Esophagus muscularis mucosa (tissue), 4 donors: Measurements from ENCODE around the gene PRMT7. TPM values are rescaled to one million over a fixed set of nuclear protein-coding genes. Genes with fewer than 3 reads are reported as not detected.
A peak's percentile ranks its signal among the peaks of the same experiment; 100 is the strongest.

Source experiments
- DNase-seq: peaks from one replicate; pipeline ENCODE4 v3.0.0-alpha.2; 2017; ENCODE audit errors: extremely low spot score
- H3K27ac ChIP-seq, 4 donors: fragments of 200-600 bp; sonication (generic); replicated peaks in 1 of 4; 1 replicate in 3 of 4; 2 replicates in 1 of 4; pipeline ENCODE4 v1.5.1; 2016 to 2019; ENCODE audit warnings: mild to moderate bottlenecking in 1 of 4
- H3K27me3 ChIP-seq, 4 donors: fragments of 200-600 bp; sonication (generic); one replicate each; pipeline versions ENCODE4 v1.5.1 to v1.6.0; 2016 to 2019
- H3K36me3 ChIP-seq, 4 donors: fragments of 200-600 bp; sonication (generic); one replicate each; pipeline ENCODE4 v1.5.1; 2016 to 2019
- H3K4me1 ChIP-seq, 4 donors: fragments of 200-600 bp; sonication (generic); one replicate each; pipeline ENCODE4 v1.5.1; 2016 to 2019
- H3K4me3 ChIP-seq, 4 donors: fragments of 200-600 bp; sonication (generic); 1 replicate in 2 of 4; 2 replicates in 2 of 4; pipeline ENCODE4 v1.5.1; 2016 to 2019; ENCODE audit warnings: mild to moderate bottlenecking in 4 of 4, moderate library complexity in 1 of 4
- H3K9me3 ChIP-seq, 4 donors: fragments of 200-600 bp; sonication (generic); 1 replicate in 3 of 4; 2 replicates in 1 of 4; pipeline ENCODE4 v1.5.1; 2016 to 2019
- EP300 ChIP-seq: sonication (generic); formaldehyde crosslinking; IDR thresholded peaks from one replicate; pipeline ENCODE4 v1.6.1; 2017; ENCODE audit warnings: antibody characterized with exemption
- POLR2A ChIP-seq: fragments of 450-650 bp; IDR thresholded peaks from one replicate; pipeline ENCODE4 v1.6.1; 2017; ENCODE audit warnings: antibody characterized with exemption, moderate library complexity, mild to moderate bottlenecking, low read depth
- POLR2AphosphoS5 ChIP-seq, 2 donors: sonication (generic); formaldehyde crosslinking; IDR thresholded peaks; one replicate each; pipeline ENCODE4 v1.6.1; 2017; ENCODE audit warnings: antibody characterized with exemption in 2 of 2
- WGBS: methylation state at CpG from one replicate; pipeline ENCODE4 v1.1.5; 2018; 5-methylcytosine and 5-hydroxymethylcytosine counted together
- intact Hi-C: fragments of 100-400 bp; cut with DNase I; formaldehyde crosslinking; loops from one replicate; pipeline ENCODE4 v1.15.1; 2023
- total RNA-seq, 4 donors: library from RNA; depleted of rRNA; stranded (reverse); fragments of >200 nt; gene quantifications; one replicate each; pipeline versions ENCODE4 v1.1.0 to v1.2.1, GENCODE V29; 2016
- TF ChIP-seq, protein P1 (sequence below), 3 experiments: fragments of 200-600 bp in 2 of 3; fragments of 450-650 bp in 1 of 3; sonication (generic) in 2 of 3; IDR thresholded peaks; one replicate each; pipeline ENCODE4 v1.5.1; 2017 to 2019; ENCODE audit warnings: antibody characterized with exemption in 3 of 3, mild to moderate bottlenecking in 2 of 3, moderate library complexity in 1 of 3

PRMT7 gene
- total RNA-seq, 4 donors from 2014 or later, result 20.0 to 31.1 (median 26.8) TPM

DNA sequence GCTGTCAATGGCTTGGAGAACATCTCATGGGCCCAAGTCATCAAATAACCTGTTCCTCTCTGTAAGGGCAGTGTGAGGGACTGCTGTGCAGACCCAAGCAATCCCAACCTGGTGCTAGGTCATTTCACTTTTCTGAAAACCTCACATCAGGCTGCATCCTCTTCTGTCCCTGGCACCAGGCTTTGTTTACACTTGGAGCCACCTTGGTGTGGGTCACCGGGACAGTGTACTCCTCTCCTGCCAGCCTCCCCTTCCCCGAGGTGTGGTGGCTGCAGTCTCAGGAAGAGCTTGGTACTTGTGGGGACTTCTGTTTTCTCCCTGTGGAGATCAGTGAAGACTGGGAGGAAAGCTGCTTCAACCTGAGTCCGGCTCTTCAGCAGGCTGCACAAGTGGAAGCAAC is 12.5 kb upstream of the PRMT7 start:
- no peaks in the 10 kb centered on the region for H3K27me3 ChIP-seq
- H3K9me3 ChIP-seq, result no peaks in the 10 kb centered on the region
- peaks cover 33 to 100% (median 92%) of the 10 kb centered on the region in 4 donors for H3K36me3 ChIP-seq
- H3K4me1 ChIP-seq, result peaks cover 30 to 53% (median 33%) of the 10 kb centered on the region in 4 donors
- TF ChIP-seq POLR2A, result no peak
- TF ChIP-seq, protein P1, sequence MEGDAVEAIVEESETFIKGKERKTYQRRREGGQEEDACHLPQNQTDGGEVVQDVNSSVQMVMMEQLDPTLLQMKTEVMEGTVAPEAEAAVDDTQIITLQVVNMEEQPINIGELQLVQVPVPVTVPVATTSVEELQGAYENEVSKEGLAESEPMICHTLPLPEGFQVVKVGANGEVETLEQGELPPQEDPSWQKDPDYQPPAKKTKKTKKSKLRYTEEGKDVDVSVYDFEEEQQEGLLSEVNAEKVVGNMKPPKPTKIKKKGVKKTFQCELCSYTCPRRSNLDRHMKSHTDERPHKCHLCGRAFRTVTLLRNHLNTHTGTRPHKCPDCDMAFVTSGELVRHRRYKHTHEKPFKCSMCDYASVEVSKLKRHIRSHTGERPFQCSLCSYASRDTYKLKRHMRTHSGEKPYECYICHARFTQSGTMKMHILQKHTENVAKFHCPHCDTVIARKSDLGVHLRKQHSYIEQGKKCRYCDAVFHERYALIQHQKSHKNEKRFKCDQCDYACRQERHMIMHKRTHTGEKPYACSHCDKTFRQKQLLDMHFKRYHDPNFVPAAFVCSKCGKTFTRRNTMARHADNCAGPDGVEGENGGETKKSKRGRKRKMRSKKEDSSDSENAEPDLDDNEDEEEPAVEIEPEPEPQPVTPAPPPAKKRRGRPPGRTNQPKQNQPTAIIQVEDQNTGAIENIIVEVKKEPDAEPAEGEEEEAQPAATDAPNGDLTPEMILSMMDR (IDR thresholded peaks at IDR 0.05), result no peak
- no peak for TF ChIP-seq EP300
- TF ChIP-seq POLR2AphosphoS5 (IDR thresholded peaks at IDR 0.05), result no peak
- peak overlapping the region; percentile 65 to 73 (median 68) for H3K27ac ChIP-seq
- intact Hi-C loops, result no loop called here
- H3K4me3 ChIP-seq, result no peak overlapping the region
- DNase-seq, result no peak
- 82% methylated on average over 3 of the region's 3 CpGs for WGBS

- Histone ChIP-seq H3K36me3 (peaks cover 34 to 100% (median 92%) of the 10 kb centered on the region in 4 donors), H3K27ac (peak overlapping the region; percentile 65 to 73 (median 68))
- WGBS, result 43% methylated on average over 5 of the region's 5 CpGs
Observed at GRCh38 chr16:68298907-68299561, 11.8 kb upstream of the PRMT7 start.

GRCh38 chr16:68299571-68300453 is 11.0 kb upstream of the PRMT7 start:
- H3K4me3 ChIP-seq, result no peak overlapping the region
- 73% methylated on average over 11 of the region's 11 CpGs for WGBS
- TF ChIP-seq, protein P1 (IDR thresholded peaks at IDR 0.05), result no peak
- TF ChIP-seq POLR2A, result no peak
- no peak for TF ChIP-seq POLR2AphosphoS5 (IDR thresholded peaks at IDR 0.05)
- no peak for TF ChIP-seq EP300
- no peaks in the 10 kb centered on the region for H3K27me3 ChIP-seq
- DNase-seq, result no peak
- peaks cover 30 to 53% (median 33%) of the 10 kb centered on the region in 4 donors for H3K4me1 ChIP-seq
- H3K36me3 ChIP-seq, result peaks cover 36 to 100% (median 91%) of the 10 kb centered on the region in 4 donors
- no peaks in the 10 kb centered on the region for H3K9me3 ChIP-seq
- intact Hi-C loops, result no loop called here
- H3K27ac ChIP-seq, result peak overlapping the region; percentile 65 to 73 (median 68)

More at GRCh38 chr16:68298907-68299561, 11.8 kb upstream of the PRMT7 start:
- DNase-seq, result no peak
- intact Hi-C loops, result no loop called here
- Histone ChIP-seq H3K9me3 (no peaks in the 10 kb centered on the region), H3K27me3 (no peaks in the 10 kb centered on the region), H3K4me1 (peaks cover 30 to 53% (median 33%) of the 10 kb centered on the region in 4 donors), H3K4me3 (no peak overlapping the region)
- TF ChIP-seq POLR2AphosphoS5 (IDR thresholded peaks at IDR 0.05) (peak; percentile 8 to 41), EP300 (no peak), POLR2A (no peak)
- TF ChIP-seq, protein P1 (IDR thresholded peaks at IDR 0.05), result no peak

DNA sequence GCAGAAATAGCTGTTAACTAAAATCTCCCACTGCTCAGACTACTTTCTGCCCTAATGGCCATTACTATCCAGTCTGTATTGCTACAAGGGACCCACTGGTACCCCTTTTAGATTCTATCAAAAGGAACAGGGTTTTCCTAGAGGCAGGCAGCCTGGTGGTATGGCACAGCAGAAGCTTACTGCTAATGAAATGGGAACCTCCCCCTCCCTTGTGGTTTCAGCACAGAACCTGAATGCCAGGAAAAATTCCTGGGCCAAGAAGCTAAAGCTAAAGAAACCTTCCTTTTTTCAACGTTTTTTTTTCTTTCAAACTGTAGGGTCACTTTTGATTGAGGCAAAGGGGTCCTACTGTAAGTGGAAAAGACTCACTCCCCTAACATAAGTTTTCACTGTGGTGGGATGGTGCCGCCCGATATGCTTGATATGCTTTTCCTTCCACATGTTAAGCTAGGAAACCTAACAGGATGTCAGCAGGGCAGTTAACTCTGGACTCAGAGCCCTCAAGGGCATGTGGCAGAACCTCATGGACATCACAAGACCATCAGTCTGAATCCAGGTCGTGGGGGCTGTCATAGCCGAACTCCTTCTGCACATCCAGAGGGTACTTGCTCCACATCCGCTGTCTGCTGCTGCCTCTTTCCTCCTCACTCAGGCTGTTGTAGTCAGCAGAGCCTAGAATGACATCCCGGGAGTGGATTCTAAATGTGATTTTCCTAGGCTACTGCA is 9.9 kb upstream of the PRMT7 start:
- 86% methylated on average over 7 of the region's 7 CpGs for WGBS
- peaks cover 31 to 100% (median 91%) of the 10 kb centered on the region in 4 donors for H3K36me3 ChIP-seq
- no peaks in the 10 kb centered on the region for H3K27me3 ChIP-seq
- peak overlapping the region in 2 of 4 donors; percentile 65 to 73 for H3K27ac ChIP-seq
- no peak for DNase-seq
- TF ChIP-seq POLR2AphosphoS5 (IDR thresholded peaks at IDR 0.05) (no peak), POLR2A (no peak), EP300 (no peak)
- TF ChIP-seq, protein P1 (IDR thresholded peaks at IDR 0.05), result no peak
- no peaks in the 10 kb centered on the region for H3K9me3 ChIP-seq
- no peak overlapping the region for H3K4me3 ChIP-seq
- intact Hi-C loops, result no loop called here
- H3K4me1 ChIP-seq, result peaks cover 30 to 46% (median 33%) of the 10 kb centered on the region in 4 donors
